HepG2 (cell line): Measurements from ENCODE around the gene KMT2D. TPM values are rescaled to one million over a fixed set of nuclear protein-coding genes. Genes with fewer than 3 reads are reported as not detected.

ENCODE experiments used
- BORCS8-MEF2B ChIP-seq: sonication (generic); formaldehyde crosslinking; IDR thresholded peaks from 2 replicates; pipeline ENCODE4 v1.8.0; 2022; ENCODE audit warnings: mild to moderate bottlenecking, missing genetic modification reagents
- ETV5 ChIP-seq: IDR thresholded peaks from 2 replicates; pipeline ENCODE4 v1.6.1; 2018; ENCODE audit warnings: missing biosample characterization, missing genetic modification reagents, inconsistent platforms, borderline replicate concordance
- HCFC1 ChIP-seq: fragments of 150-350 bp; IDR thresholded peaks from 2 replicates; pipeline ENCODE4 v1.6.1; 2014; ENCODE audit warnings: low read depth, low read length
- MED1 ChIP-seq: sonication (generic); formaldehyde crosslinking; IDR thresholded peaks from 2 replicates; pipeline ENCODE4 v1.4.0; 2020; ENCODE audit warnings: missing genetic modification reagents
- NFYB ChIP-seq: sonication (generic); formaldehyde crosslinking; IDR thresholded peaks from 2 replicates; pipeline ENCODE4 v1.4.0; 2020; ENCODE audit warnings: missing genetic modification reagents
- RBAK ChIP-seq: sonication (generic); formaldehyde crosslinking; IDR thresholded peaks from 2 replicates; pipeline ENCODE4 v1.5.1; 2020; ENCODE audit warnings: mild to moderate bottlenecking, missing genetic modification reagents
- RFX5 ChIP-seq: IDR thresholded peaks from 2 replicates; pipeline ENCODE4 v1.6.1; 2011; ENCODE audit warnings: low read depth, low read length, improper control_type of control experiment
- SNAPC4 ChIP-seq: sonication (generic); formaldehyde crosslinking; IDR thresholded peaks from 2 replicates; pipeline ENCODE4 v1.4.0; 2020; ENCODE audit warnings: mild to moderate bottlenecking, missing genetic modification reagents
- SOX6 ChIP-seq, 2 experiments: fragments of 450-650 bp in 1 of 2; sonication (generic) in 1 of 2; formaldehyde crosslinking in 1 of 2; IDR thresholded peaks; 2 replicates each; pipeline versions ENCODE4 v1.4.0 to v1.6.1; 2017 to 2020; ENCODE audit warnings: antibody characterized with exemption in 1 of 2, mild to moderate bottlenecking in 1 of 2, missing genetic modification reagents in 1 of 2
- TAF15 ChIP-seq: fragments of 200-400 bp; formaldehyde crosslinking; IDR thresholded peaks from one replicate; pipeline ENCODE4 v1.6.1; 2018; ENCODE audit warnings: mild to moderate bottlenecking, low read depth, low read length; ENCODE audit not compliant: poor library complexity, severe bottlenecking
- ZNF235 ChIP-seq: sonication (generic); formaldehyde crosslinking; IDR thresholded peaks from 2 replicates; pipeline ENCODE4 v1.8.1; 2023; ENCODE audit warnings: mild to moderate bottlenecking, missing genetic modification reagents, borderline replicate concordance
- ZNF275 ChIP-seq: sonication (generic); formaldehyde crosslinking; IDR thresholded peaks from 2 replicates; pipeline ENCODE4 v1.8.0; 2022; ENCODE audit warnings: missing genetic modification reagents, mild to moderate bottlenecking, inconsistent platforms, borderline replicate concordance
- ZNF33B ChIP-seq: sonication (generic); formaldehyde crosslinking; IDR thresholded peaks from 2 replicates; pipeline ENCODE4 v1.5.1; 2020; ENCODE audit warnings: mild to moderate bottlenecking, missing genetic modification reagents
- ZNF354B ChIP-seq: sonication (generic); formaldehyde crosslinking; IDR thresholded peaks from 2 replicates; pipeline ENCODE4 v1.8.0; 2022; ENCODE audit warnings: mild to moderate bottlenecking, missing genetic modification reagents
- ZNF615 ChIP-seq: sonication (generic); formaldehyde crosslinking; IDR thresholded peaks from 2 replicates; pipeline ENCODE4 v1.5.0; 2020; ENCODE audit warnings: mild to moderate bottlenecking, missing genetic modification reagents, borderline replicate concordance
- ZZZ3 ChIP-seq: sonication (generic); formaldehyde crosslinking; IDR thresholded peaks from 2 replicates; pipeline ENCODE4 v1.4.0; 2020; ENCODE audit warnings: missing genetic modification reagents, mild to moderate bottlenecking, borderline replicate concordance
- polyA plus RNA-seq, 8 experiments: library from polyadenylated mRNA; depleted of rRNA in 3 of 8; stranded (reverse) in 7 of 8; unstranded in 1 of 8; fragments of >200 nt; fragmentation: Illumina TruSeq in 4 of 8; extraction: Trizol in 4 of 8; gene quantifications; 2 replicates each; pipeline versions ENCODE4 v1.2.1 to v1.2.3, GENCODE V29; 2011 to 2016; ENCODE audit warnings: low read depth in 4 of 8, missing spikeins in 1 of 8, mixed read lengths in 1 of 8; ENCODE audit not compliant: insufficient read depth in 1 of 8
- total RNA-seq, 5 experiments: library from RNA; depleted of rRNA; stranded (reverse); fragments of >200 nt; fragmentation: Illumina TruSeq; extraction: Trizol; gene quantifications; 2 replicates each; pipeline ENCODE4 v1.2.3, GENCODE V29; 2016; ENCODE audit warnings: low read depth in 1 of 5
- TF ChIP-seq, protein P1 (sequence below): sonication (generic); formaldehyde crosslinking; IDR thresholded peaks from 2 replicates; pipeline ENCODE4 v1.5.0; 2020; ENCODE audit warnings: mild to moderate bottlenecking, missing genetic modification reagents
- TF ChIP-seq, protein P2 (sequence below): fragments of 450-650 bp; IDR thresholded peaks from 2 replicates; pipeline ENCODE4 v1.6.1; 2016

KMT2D gene
- total and polyA plus RNA-seq, 2 of the 13 experiments (the other 11 are each of a cell fraction or from before 2014, with no cell fraction given): 8.1 to 10.4 TPM

DNA sequence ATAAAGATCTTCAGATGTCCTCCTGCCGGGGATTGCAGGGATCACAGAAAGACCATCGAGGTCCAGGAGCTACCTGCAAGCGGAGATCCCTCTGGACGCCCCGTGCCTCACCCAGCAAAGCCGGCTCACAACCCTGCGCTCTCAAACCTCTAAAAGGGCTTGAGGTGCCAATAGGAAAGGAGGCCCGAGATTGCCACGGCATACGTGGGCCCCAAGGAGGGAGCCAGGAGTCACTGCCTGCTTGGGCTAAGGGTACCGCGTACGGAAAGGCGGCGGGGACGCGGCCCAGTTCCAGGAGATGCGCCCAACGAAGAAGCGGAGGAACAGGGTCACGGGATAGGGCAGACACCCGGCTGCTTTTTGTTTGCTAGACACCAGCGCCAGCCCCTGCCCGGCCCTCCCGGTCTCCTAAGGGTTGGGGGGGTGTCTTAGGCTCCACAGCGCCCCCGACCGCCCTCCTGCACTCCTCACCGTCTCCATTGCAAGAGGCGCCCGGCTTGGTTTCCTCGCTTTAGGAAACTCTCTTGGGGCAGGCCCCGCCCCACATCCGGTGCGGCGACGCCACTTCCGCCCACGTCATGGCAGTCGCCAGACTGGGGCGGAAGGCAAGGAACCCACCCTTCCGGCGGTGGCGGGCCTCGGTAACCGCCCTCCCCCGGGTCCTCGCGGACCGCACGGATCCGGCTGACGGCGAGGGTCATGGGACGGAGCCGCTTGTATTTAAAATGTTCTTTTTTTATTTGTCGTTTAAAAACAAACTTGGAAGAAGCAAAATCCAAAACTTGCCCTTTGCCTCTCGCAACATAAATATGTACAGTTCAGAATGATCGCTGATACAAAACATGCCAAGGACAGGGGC is 42.1 kb downstream of the KMT2D start, which contains the start of gene PRKAG1 (continued):
- TF ChIP-seq, protein P1, sequence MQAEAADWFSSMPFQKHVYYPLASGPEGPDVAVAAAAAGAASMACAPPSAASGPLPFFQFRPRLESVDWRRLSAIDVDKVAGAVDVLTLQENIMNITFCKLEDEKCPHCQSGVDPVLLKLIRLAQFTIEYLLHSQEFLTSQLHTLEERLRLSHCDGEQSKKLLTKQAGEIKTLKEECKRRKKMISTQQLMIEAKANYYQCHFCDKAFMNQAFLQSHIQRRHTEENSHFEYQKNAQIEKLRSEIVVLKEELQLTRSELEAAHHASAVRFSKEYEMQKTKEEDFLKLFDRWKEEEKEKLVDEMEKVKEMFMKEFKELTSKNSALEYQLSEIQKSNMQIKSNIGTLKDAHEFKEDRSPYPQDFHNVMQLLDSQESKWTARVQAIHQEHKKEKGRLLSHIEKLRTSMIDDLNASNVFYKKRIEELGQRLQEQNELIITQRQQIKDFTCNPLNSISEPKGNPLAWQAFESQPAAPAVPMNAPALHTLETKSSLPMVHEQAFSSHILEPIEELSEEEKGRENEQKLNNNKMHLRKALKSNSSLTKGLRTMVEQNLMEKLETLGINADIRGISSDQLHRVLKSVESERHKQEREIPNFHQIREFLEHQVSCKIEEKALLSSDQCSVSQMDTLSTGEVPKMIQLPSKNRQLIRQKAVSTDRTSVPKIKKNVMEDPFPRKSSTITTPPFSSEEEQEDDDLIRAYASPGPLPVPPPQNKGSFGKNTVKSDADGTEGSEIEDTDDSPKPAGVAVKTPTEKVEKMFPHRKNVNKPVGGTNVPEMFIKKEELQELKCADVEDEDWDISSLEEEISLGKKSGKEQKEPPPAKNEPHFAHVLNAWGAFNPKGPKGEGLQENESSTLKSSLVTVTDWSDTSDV (CRISPR knock-in tag): no peak
- peak; percentile 75 for TF ChIP-seq TAF15
- TF ChIP-seq ZNF33B: no peak
- TF ChIP-seq RBAK: no peak
- peak; percentile 70 for TF ChIP-seq SNAPC4 (CRISPR knock-in tag)
- TF ChIP-seq ZNF615 (CRISPR knock-in tag): no peak
- TF ChIP-seq NFYB (CRISPR knock-in tag): no peak
- no peak for TF ChIP-seq ZNF354B (CRISPR knock-in tag)
- 0 out of 2 replicates have a peak, but pooled peaks have one; percentile 42 for TF ChIP-seq ZNF275 (CRISPR knock-in tag)
- peak; percentile 69 for TF ChIP-seq MED1 (CRISPR knock-in tag)
- TF ChIP-seq RFX5: 0 out of 2 replicates have a peak, but pooled peaks have one; percentile 17
- TF ChIP-seq ETV5: peak; percentile 94
- peak; percentile 68; the same call in 1 of the 2 replicates for TF ChIP-seq BORCS8-MEF2B (CRISPR knock-in tag)
- TF ChIP-seq HCFC1: peak; percentile 47; the same call in 1 of the 2 replicates
- no peak for TF ChIP-seq SOX6 (IDR thresholded peaks at IDR 0.05)
- TF ChIP-seq SOX6 (CRISPR knock-in tag; IDR thresholded peaks at IDR 0.05): peak; percentile 73
- TF ChIP-seq ZZZ3 (CRISPR knock-in tag): peak; percentile 38; the same call in 1 of the 2 replicates
- TF ChIP-seq ZNF235 (CRISPR knock-in tag): peak; percentile 66; the same call in 1 of the 2 replicates
- TF ChIP-seq, protein P2, sequence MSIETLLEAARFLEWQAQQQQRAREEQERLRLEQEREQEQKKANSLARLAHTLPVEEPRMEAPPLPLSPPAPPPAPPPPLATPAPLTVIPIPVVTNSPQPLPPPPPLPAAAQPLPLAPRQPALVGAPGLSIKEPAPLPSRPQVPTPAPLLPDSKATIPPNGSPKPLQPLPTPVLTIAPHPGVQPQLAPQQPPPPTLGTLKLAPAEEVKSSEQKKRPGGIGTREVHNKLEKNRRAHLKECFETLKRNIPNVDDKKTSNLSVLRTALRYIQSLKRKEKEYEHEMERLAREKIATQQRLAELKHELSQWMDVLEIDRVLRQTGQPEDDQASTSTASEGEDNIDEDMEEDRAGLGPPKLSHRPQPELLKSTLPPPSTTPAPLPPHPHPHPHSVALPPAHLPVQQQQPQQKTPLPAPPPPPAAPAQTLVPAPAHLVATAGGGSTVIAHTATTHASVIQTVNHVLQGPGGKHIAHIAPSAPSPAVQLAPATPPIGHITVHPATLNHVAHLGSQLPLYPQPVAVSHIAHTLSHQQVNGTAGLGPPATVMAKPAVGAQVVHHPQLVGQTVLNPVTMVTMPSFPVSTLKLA: no peak
